Left renal pelvis (tissue), 4 donors: ENCODE measurements around the gene FAM83F. TPM values are rescaled to one million over a fixed set of nuclear protein-coding genes. Genes with fewer than 3 reads are reported as not detected.

Source experiments
- DNase-seq, 4 donors: peaks; one replicate each; pipeline ENCODE4 v3.0.0-alpha.2; 2013; ENCODE audit warnings: low read depth in 4 of 4, low spot score in 3 of 4
- polyA plus RNA-seq, 4 donors: library from polyadenylated mRNA; unstranded; fragments of 120-200 nt; gene quantifications; one replicate each; pipeline ENCODE4 v1.2.1, GENCODE V29; 2013; ENCODE audit not compliant: insufficient read length in 4 of 4

The FAM83F gene
- polyA plus RNA-seq, 4 donors, result 0.53 to 3.6 (median 1.9) TPM

DNA sequence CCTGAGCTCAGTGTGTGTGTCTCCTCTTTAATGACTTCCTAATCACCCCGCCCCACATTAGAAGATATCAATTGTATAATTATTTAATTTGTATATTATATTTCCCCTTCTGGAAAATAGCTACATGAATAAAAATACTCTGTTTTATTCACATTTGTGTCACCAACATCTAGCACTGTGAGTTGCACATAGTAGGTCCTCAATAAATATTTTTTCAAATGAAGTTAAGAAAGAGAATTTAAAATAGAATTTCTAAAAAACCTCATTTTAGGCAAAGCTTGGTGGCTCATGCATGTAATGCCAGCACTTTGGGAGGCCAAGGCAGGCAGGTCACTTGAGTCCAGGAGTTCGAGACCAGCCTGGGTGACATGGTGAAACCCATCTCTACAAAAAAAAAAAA, 59.7 kb downstream of the FAM83F start:
- DNase-seq, result no peak

DNA sequence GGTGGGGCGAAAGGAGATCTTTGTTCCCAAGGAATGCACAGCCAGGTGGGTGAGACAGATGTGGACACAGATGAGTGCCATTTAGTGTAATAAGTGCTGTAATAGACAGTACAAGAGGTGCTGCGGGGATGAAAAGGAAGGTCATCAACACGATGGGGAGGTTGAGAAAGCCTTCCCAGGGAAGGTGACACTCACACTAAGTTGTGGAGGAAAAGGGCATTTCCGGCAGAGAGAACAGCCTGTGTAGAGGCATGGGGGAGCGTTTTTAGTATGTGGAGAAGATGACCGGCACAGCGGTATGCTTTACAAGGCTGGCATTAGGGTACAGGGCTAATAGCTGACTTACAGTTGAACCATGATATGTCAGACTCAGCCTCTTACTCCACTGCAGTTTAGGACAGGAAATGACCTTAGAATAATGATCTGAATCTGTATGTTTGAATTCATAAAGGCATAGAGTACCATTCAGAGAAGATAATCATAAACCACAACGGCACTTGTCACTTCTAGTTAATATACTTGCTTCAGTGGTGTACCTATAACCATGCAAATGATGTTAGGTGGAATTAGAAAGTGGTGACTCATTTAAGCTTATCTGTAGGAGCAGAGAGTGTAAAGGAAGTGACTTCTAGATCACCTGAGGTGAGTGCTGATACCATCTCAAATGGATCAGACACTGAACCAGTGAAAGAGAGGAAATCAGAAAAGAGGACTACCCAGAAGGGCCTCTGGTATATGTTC, 60.6 kb downstream of the FAM83F start:
- DNase-seq, result no peak

DNA sequence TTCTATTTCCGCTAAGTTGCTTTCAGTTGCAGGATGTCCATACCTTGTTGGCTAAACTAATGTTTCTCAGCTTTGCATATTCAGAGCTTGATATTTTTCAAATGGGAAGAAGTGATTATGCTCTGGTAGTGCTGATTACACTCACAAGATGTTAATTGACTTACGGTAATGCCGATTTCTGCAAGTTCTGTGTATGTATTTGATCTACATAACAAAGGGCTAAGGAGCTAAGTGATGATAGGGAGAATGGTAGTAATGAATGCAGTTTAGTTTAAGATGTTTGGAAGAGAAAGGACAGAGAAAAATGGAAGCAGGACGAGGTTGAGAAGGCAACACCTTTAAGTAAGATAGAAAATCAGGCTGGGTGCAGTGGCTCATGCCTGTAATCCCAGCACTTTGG, 61.4 kb downstream of the FAM83F start:
- no peak for DNase-seq

DNA sequence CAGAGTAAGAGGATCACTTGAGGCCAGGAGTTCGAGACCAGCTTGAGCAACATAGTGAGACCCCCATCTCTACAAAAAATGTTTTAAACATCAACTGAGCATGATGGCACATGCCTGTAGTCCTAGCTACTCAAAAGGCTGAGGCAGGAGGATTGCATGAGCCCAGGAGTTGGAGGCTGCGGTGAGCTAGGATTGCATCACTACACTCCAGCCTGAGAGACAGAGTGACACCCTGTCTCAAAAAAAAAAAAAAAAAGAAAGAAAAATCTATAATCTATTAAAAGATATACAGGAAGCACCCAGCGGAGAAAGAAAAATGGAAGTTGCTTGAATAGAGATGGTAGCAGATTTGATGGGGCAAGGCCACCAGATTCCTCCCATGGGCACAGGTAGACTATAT, 61.8 kb downstream of the FAM83F start:
- DNase-seq, result no peak

DNA sequence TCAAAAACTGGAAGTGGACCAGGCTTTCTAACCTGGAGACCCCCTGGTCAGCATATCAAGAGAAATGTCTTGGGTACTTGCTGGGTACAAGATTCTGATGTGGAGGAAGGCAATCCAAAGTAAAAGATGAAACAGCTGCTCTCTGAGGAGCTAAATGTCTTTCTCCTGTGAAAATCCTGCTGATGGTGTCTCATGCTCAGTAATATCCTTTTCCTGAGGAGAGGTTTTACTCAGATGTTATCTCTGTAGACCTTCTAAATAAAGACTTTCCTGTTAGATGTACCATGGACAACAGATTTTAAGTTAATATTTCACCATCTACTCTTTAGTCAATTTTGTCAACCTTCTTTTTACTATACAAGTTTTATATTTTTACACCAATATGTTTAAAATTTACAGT, 62.9 kb downstream of the FAM83F start:
- no peak for DNase-seq

DNA sequence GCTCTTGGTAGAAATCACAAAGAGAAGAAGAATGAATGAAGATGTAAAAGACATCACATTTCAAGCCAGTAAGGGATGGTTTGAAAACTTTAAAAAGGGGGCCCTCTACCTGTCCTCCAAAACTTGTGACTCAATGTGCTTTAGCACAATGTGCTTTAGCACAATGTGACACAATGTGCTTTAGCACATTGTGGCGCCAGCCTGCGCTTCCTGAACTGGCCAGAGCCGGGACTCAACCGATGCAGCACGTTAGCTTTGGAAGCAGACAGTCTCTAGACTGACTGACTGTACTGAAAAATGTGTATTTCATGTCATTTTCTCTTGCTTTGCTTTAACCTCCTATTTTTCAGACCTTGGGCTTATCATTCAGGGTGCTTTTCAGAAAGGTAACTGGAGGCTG, 63.5 kb downstream of the FAM83F start:
- DNase-seq, result no peak

DNA sequence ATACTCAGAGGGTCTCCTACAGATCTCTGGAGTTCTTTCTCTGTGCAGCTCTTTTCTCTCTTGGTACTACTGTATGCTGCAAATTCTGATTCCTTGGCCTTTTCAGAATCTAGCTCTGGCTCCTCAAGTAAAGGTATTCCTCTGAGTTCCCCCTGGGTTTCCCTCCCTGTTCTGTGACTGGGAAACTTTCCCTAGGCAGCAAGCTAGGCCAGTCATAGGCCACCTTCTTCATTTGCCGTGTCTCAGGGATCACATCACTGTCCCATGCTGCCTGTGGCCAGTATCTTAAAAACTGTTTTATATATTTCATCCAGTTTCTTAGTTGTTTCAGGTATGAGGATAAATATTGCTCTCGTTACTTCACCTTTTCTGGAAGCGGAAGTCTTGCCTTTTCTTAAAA, 71.2 kb downstream of the FAM83F start:
- no peak for DNase-seq

DNA sequence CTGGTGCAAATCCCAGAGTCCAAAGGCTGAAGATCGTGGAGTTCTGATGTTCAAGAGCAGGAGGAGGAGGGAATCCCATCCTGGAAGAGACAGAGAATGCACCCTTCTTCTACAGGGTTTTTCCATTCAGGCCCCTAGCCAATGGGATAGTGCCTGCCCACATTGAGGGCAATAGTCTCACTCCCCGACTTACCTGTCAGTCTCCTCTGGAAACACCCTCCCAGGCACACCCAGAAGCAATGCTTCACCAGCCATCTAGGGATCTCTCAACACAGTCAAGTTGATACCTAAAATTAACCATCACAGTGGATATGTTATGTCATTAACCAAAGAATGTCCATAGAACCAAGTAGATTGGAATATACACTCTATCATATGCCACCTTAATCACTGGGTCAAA, 72.9 kb downstream of the FAM83F start:
- no peak for DNase-seq

DNA sequence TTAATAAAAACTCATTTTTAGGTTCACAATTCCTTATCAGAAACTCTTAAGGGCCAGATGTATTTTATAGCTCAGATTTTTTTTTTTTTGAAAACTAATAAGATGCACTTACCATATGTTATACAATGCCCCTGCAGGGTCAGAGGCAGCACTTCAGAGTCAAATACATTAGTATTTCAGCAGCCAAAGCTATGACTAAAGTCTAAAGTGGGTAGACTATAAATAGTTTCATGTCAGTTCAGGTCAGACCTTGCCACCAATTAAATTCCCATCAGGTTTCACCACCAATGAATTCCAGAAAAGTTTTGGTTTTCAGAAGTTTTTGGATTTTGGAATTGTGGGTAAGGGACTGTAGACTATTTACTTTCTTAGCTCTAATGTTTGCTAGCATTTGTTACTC, 75.9 kb downstream of the FAM83F start:
- DNase-seq, result no peak

DNA sequence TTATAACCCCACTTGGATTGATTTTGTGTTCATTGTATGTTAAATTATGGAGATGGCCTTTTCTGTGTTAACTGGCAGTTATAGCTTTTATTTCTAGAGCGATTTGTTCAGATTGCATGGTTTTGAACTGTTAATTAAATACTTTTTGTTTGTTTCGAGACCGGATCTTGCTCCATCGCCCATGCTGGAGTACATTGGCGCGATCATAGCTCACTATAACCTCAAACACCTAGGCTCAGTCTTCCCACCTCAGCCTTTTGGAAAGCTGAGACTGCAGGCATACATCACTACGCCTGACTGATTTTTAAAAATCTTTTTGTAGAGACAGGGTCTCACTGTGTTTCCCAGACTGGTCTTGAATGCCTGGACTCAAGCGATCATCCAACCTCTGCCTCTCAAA, 77.0 kb downstream of the FAM83F start:
- DNase-seq, result no peak

DNA sequence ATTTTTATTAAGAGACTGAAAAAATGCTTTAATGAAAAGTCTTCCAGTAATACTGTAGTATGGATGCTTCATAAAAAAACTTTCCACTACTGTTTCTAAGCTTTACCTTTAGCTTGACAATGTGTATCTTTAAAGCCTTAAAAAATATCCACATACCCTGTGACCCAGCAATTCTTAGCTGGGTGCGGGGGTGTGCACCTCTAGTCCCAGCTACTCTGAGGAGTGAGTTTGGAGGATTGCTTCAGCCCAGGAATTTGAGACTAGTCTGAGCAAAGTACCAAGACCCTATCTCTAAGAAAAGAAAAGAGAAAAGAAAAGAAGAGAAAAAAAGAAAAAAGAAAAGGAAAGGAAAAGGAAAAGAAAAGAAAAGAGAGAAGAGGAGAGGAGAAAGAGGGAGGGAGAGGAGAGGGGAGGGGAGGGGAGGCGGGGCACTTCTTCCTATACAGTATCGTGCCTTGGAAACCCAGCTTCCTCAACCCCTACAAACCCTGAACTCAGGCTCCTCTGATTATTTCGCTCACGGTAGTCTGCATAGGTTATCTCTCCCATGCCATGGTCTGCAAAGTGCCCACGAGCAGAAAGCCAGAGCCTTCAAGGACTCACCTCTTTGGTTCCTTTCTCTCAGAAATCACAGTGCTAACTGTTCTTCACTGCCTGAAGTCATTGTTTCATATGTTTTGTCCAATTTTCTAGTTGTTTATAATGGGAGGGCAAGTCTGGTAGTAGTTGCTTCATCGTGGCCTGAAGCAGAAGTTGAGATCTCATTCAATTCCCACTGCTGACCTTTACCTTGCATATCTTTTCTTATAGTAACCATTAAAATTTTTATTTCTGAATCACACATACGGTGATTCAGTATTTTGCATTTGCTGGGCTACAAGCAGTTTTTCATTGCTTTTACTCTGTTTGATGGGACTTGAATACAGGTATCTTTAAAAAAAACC, 82.2 kb downstream of the FAM83F start:
- DNase-seq, result no peak

DNA sequence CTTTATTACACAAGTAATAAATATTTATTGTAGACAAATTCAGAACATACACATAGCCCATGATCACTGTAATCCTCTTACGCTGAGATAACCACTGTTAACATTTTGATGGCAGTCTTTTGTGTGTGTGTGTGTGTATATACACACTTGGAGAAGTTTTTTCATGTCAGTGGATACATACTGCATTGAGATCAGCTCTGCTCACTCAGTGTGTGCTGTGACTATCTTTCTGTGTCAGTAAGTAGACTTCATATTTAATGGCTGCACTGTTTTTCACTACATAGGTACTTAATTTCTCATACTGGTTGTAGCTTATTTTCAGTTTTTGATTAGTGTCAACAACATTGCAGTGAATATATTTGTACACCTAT, 82.9 kb downstream of the FAM83F start:
- DNase-seq, result no peak

DNA sequence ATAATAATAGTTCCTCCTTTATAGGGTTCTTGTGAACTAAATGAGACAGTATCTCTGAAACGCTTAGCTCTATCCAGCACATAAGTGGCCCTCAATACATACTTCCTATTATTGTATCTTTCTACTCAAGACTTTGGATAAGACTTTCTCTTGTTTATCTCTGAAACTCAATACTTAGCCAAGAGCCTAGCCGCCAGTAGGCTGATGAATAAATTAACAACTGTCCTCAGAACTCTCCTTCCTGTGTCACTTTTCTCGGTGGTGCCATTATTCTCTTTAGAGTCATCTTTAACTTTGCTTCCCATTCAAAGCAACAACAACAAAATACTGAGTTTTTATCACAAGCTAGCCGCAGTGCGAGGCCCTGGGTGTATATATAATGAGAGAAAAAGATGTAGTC, 86.9 kb downstream of the FAM83F start:
- no peak for DNase-seq

DNA sequence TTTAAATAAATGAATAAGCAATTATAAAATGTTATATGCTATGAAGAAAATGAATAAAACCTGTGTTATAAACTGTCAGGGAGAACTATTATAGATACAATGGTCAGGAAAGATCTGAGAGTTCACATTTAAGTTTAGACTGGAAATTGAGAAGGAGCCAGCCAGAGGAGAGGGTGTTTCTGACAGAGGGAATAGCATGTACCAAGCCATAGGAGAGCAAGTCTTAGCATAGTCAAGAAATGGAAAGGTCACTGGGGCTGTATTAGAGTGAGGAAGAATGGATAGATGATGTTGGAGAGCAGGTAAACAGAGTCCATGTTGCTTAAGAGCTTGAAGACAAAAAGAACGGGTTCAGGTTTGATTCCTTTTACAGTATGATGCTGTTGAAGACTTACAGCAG, 87.4 kb downstream of the FAM83F start:
- DNase-seq, result no peak

DNA sequence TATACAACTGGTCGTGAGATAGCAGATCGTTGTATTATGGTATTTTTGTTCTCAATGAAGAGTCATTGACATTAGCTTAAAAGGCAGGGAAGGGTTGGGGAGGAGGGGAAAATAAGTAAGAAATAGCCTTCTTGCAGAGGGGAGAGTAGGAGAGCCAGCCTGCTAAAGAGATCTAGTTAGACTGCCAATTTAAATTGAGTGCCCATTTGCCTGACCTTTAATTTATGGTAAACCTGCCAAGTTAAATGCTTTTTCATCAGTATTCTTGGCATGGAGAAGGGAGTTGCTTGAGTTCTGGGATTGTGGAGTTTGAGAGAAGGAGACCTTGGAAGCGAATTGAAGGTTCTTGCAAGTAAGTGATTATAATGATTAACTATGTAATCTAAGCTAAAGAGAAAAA, 89.0 kb downstream of the FAM83F start:
- DNase-seq, result no peak

DNA sequence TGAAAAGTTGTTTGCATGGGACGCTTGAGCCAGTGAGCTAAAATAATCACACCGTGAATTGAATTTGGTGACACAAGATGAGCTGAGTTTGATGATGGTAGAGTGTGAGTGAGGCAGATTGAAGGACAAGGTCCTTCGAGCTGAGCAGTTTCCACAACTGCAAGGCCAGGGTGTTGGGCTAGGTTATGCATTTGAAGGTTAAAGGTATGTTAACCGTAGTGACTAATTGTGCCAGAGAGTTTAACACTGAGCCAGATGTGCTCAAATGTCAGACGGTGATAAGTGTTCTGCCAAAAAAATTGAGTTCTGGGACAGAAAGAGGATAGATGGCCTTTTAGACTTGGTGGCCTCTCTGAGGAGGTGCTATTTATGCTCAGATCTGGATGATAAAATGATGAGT, 89.5 kb downstream of the FAM83F start:
- no peak for DNase-seq

DNA sequence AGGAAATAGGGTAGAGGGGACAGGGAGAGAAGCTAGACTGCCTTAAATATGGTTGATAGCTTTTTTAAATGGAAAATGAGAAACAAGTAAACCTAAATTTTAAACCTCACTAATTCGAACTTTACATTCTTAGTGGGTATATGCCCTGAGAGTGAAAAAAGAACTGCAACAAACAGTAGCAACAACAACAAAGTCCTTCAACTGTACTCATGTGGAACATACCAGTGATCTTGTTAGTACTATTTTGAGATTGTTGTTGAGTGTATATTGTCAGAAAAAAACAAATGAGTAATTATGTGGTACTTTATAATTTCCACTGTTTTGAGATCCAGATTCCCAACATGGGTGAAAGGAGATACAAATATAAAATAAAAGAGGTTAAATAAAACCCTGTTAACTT, 94.1 kb downstream of the FAM83F start:
- DNase-seq, result no peak

Other genes starting within 250 kb of the FAM83F start
- gene ENTHD1, start 101.2 kb upstream of the FAM83F start, polyA plus RNA-seq, result not detected
- gene GRAP2, start 93.9 kb upstream of the FAM83F start, polyA plus RNA-seq, result 1 to 10 TPM in 1 of 4 donors, under 1 TPM in 3; 0.43 to 1.1 (median 0.62) TPM
- gene TMA7B, start 34.6 kb upstream of the FAM83F start, polyA plus RNA-seq, result under 1 TPM in 2 of 4 donors, not detected in 2; 0.16 to 0.27 TPM
- gene TNRC6B, start 183.0 kb downstream of the FAM83F start, polyA plus RNA-seq, result 10 to 100 TPM in 3 of 4 donors, 1 to 10 TPM in 1; 9.9 to 13.6 (median 11.8) TPM